Hepatocyte (in vitro differentiated cells): ENCODE data around the gene VPS37C. TPM values are rescaled to one million over a fixed set of nuclear protein-coding genes. Genes with fewer than 3 reads are reported as not detected.

Source experiments
- DNase-seq: peaks from one replicate; pipeline ENCODE4 v3.0.0-alpha.2; 2016; ENCODE audit warnings: low spot score
- H2AFZ ChIP-seq: fragments of 200-600 bp; sonication (generic); 2 replicates; pipeline ENCODE4 v1.6.0; 2016; ENCODE audit warnings: antibody characterized with exemption, mild to moderate bottlenecking
- H3K27ac ChIP-seq: fragments of 200-600 bp; sonication (generic); 2 replicates; pipeline ENCODE4 v1.5.1; 2016; ENCODE audit warnings: mild to moderate bottlenecking
- H3K27me3 ChIP-seq: fragments of 200-600 bp; sonication (generic); 2 replicates; pipeline ENCODE4 v1.6.1; 2016
- H3K36me3 ChIP-seq: fragments of 200-600 bp; sonication (generic); replicated peaks from 2 replicates; pipeline ENCODE4 v1.5.1; 2016; ENCODE audit warnings: low read depth; ENCODE audit not compliant: insufficient read depth
- H3K4me1 ChIP-seq: fragments of 200-600 bp; sonication (generic); 2 replicates; pipeline ENCODE4 v1.5.1; 2016; ENCODE audit warnings: mild to moderate bottlenecking, moderate library complexity; ENCODE audit not compliant: insufficient read depth
- H3K4me2 ChIP-seq: fragments of 200-600 bp; sonication (generic); 2 replicates; pipeline ENCODE4 v1.6.0; 2016
- H3K4me3 ChIP-seq: fragments of 200-600 bp; sonication (generic); 2 replicates; pipeline ENCODE4 v1.5.1; 2016; ENCODE audit warnings: mild to moderate bottlenecking
- H3K79me2 ChIP-seq: fragments of 200-600 bp; sonication (generic); 2 replicates; pipeline ENCODE4 v1.6.0; 2017; ENCODE audit warnings: mild to moderate bottlenecking
- H3K9me2 ChIP-seq: fragments of 200-600 bp; sonication (generic); replicated peaks from 2 replicates; pipeline ENCODE4 v1.6.0; 2017; ENCODE audit warnings: mild to moderate bottlenecking; ENCODE audit not compliant: insufficient read depth
- H3K9me3 ChIP-seq: fragments of 200-600 bp; sonication (generic); 2 replicates; pipeline ENCODE4 v1.5.1; 2016; ENCODE audit warnings: low read depth, mild to moderate bottlenecking
- H4K20me1 ChIP-seq: fragments of 200-600 bp; sonication (generic); 2 replicates; pipeline ENCODE4 v1.6.0; 2016; ENCODE audit warnings: mild to moderate bottlenecking; ENCODE audit not compliant: insufficient read depth, poor library complexity, severe bottlenecking
- CTCF ChIP-seq: fragments of 200-600 bp; sonication (generic); IDR thresholded peaks from 2 replicates; pipeline ENCODE4 v1.5.1; 2016; ENCODE audit warnings: antibody characterized with exemption, mild to moderate bottlenecking; ENCODE audit not compliant: poor library complexity
- EZH2 ChIP-seq: fragments of 200-600 bp; sonication (generic); IDR thresholded peaks from 2 replicates; pipeline ENCODE4 v1.6.1; 2016; ENCODE audit warnings: antibody characterized with exemption, mild to moderate bottlenecking, borderline replicate concordance
- EZH2phosphoT487 ChIP-seq: fragments of 200-600 bp; sonication (generic); IDR thresholded peaks from one replicate; pipeline ENCODE4 v1.6.1; 2018; ENCODE audit warnings: antibody characterized with exemption, mild to moderate bottlenecking, low read depth, moderate library complexity; ENCODE audit not compliant: unreplicated experiment, severe bottlenecking
- WGBS: methylation state at CpG from one replicate; pipeline ENCODE4 v1.1.6; 2016; ENCODE audit warnings: low lambda C conversion rate; ENCODE audit errors: missing lambda C conversion rate; 5-methylcytosine and 5-hydroxymethylcytosine counted together
- polyA plus RNA-seq: library from polyadenylated mRNA; unstranded; fragments of >200 nt; fragmentation: Nextera tagmentation; extraction: Ambion mirVana; gene quantifications from 2 replicates; pipeline ENCODE4 v1.2.1, GENCODE V29; 2016
- total RNA-seq: library from RNA; depleted of rRNA; stranded (reverse); fragments of >200 nt; gene quantifications from 2 replicates; pipeline ENCODE4 v1.2.3, GENCODE V29; 2014

The VPS37C gene
- total and polyA plus RNA-seq, 2 experiments from 2014 or later = 17.0 to 26.6 TPM

DNA sequence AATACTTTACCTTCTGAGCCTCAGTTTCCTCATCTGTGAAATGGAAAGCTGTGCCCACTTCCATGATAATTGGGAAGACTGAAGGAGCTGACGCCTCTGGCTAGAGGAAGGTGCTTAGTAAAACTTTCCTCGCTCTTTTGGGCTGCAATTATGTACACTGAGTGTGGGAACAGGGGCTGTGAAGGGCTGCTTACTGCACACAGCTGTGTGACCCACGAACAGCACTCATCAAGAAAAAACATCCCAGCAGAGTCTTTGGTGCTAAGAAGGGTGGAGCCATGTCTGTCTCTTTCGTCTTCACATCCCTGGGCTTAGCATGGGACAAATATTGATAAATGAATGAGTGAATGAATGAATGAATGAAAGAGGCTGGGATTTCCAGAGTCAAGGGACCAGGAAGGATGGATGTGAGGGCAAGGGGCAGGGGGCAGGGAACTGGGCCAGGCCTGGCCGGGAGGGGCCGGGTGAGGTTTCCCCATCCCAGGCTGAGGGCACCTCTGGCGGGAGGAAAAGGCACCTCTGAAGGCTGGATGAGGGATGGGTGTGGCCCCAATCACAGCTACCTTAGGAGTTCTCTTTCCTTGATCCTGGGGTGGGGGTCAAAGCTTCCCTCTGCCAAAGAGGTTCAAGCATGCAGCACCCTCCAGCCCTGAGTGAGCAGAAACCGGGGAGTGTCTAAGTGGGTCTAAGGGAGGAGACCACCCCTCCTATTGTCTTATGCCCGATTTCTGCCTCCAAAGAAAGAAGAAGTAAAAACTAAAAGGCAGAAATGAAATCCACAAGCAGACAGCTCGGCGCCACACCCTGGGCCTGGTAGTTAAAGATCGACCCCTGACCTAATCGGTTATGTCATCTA lies 68.1 kb downstream of the VPS37C start:
- no peak for TF ChIP-seq EZH2phosphoT487
- TF ChIP-seq CTCF = no peak
- no peak for TF ChIP-seq EZH2
- H3K79me2 ChIP-seq = no peaks in the 10 kb centered on the region
- H3K4me2 ChIP-seq = no peak overlapping the region
- H4K20me1 ChIP-seq = no peaks in the 10 kb centered on the region
- H3K4me3 ChIP-seq = no peak overlapping the region
- no peaks in the 10 kb centered on the region for H3K4me1 ChIP-seq
- no peaks in the 10 kb centered on the region for H3K36me3 ChIP-seq
- no peaks in the 10 kb centered on the region for H3K27me3 ChIP-seq
- H3K9me3 ChIP-seq = no peaks in the 10 kb centered on the region
- DNase-seq = no peak
- 96% methylated on average over 11 of the region's 13 CpGs for WGBS
- no peak overlapping the region for H2AFZ ChIP-seq
- no peaks in the 10 kb centered on the region for H3K9me2 ChIP-seq
- H3K27ac ChIP-seq = no peak overlapping the region

- Histone ChIP-seq H3K4me2 (no peak overlapping the region), H2AFZ (no peak overlapping the region), H3K4me3 (no peak overlapping the region), H3K9me2 (no peaks in the 10 kb centered on the region), H3K9me3 (no peaks in the 10 kb centered on the region), H4K20me1 (no peaks in the 10 kb centered on the region), H3K79me2 (no peaks in the 10 kb centered on the region), H3K36me3 (no peaks in the 10 kb centered on the region), H3K27ac (no peak overlapping the region), H3K27me3 (no peaks in the 10 kb centered on the region), H3K4me1 (no peaks in the 10 kb centered on the region)
- WGBS = 85% methylated on average over 7 of the region's 10 CpGs
- DNase-seq = no peak
- TF ChIP-seq CTCF (no peak), EZH2 (no peak), EZH2phosphoT487 (no peak)
Measured at GRCh38 chr11:61092280-61092766, 68.9 kb downstream of the VPS37C start.

GRCh38 chr11:61091373-61092279 lies 69.6 kb downstream of the VPS37C start:
- no peaks in the 10 kb centered on the region for H3K36me3 ChIP-seq
- H3K4me2 ChIP-seq = no peak overlapping the region
- H3K27me3 ChIP-seq = no peaks in the 10 kb centered on the region
- no peaks in the 10 kb centered on the region for H3K9me3 ChIP-seq
- no peaks in the 10 kb centered on the region for H3K79me2 ChIP-seq
- no peaks in the 10 kb centered on the region for H3K9me2 ChIP-seq
- DNase-seq = no peak
- no peak for TF ChIP-seq EZH2
- TF ChIP-seq EZH2phosphoT487 = no peak
- TF ChIP-seq CTCF = no peak
- H3K27ac ChIP-seq = no peak overlapping the region
- no peaks in the 10 kb centered on the region for H4K20me1 ChIP-seq
- H3K4me3 ChIP-seq = no peak overlapping the region
- H2AFZ ChIP-seq = no peak overlapping the region
- WGBS = 86% methylated on average over 17 of the region's 17 CpGs
- H3K4me1 ChIP-seq = no peaks in the 10 kb centered on the region
